GM12864 (cell line): Measurements from ENCODE around the gene CPE.

ENCODE experiments used
- DNase-seq: peaks from one replicate; pipeline ENCODE4 v3.0.0-alpha.2; 2011; ENCODE audit warnings: low read depth
- H3K4me3 ChIP-seq: 2 replicates; pipeline ENCODE4 v1.5.1; 2011; ENCODE audit warnings: mild to moderate bottlenecking, low read depth, low read length, control low read depth
- CTCF ChIP-seq: IDR thresholded peaks from 2 replicates; pipeline ENCODE4 v1.5.1; 2011; ENCODE audit warnings: low read depth, mild to moderate bottlenecking, moderate library complexity, low read length, control low read depth, inconsistent platforms; ENCODE audit errors: missing control alignments

Gene CPE

DNA sequence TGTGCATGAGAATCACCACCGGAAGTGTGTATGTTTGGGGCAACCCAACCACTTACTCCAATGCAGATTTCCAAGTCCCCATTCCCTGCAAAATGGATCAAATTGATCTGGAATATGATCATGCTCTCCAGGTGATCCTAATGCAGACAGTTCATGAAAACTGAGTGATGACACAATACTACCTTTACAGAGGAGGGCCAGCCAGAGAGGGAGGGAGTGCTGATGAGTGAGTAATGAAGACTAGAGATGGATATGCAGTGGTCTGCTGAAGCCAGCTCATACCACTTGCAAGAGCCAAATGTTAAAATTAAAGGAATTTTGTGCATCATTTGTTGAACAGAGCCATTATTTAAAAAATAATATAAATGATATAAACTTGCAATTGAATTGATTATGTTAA is 10.2 kb upstream of the CPE start:
- no peak for TF ChIP-seq CTCF
- DNase-seq, result no peak
- no peak overlapping the region for H3K4me3 ChIP-seq

DNA sequence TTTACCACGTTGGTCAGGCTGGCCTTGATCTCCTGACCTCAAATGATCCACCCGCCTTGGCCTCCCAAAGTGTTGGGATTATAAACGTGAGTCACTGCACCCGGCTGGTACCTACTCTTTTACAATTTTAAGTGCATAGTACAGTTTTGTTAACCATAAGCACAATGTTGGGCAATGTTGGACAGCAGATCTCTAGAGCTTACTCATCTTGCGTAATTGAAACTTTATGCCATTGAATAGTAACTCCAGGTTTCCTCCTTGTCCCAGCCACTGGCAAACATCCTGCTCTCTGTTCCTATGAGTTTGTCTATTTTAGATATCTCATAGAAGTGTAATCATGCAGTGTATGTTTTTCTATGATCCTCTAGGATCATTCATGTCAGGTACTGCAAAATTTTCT is 9.3 kb upstream of the CPE start:
- TF ChIP-seq CTCF, result no peak

GRCh38 chr4:165370530-165370929 is 8.3 kb upstream of the CPE start:
- no peak overlapping the region for H3K4me3 ChIP-seq
- no peak for DNase-seq
- no peak for TF ChIP-seq CTCF

More for the DNA sequence above, 9.3 kb upstream of the CPE start:
- no peak overlapping the region for H3K4me3 ChIP-seq
- DNase-seq, result no peak

- H3K4me3 ChIP-seq, result no peak overlapping the region
- DNase-seq, result no peak
- TF ChIP-seq CTCF, result no peak
These were observed 3.3 kb upstream of the CPE start for GRCh38 chr4:165375465-165375864.

DNA sequence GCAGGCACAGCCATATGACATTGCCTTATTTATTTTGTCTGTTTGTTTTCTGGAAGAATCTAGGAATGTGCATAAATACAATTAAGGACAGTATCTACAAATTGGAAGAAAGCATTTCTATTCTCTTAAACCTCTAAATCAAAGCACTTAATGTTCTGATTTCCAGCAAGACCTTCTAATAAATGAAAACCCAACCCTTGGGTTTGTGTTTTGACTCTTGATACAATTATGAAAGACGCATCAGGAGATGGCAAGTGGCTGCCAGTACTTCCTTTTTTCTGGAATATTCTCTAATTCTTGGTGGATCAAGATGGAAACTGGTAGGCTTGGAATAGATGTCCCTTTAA is 437 bp upstream of the CPE start:
- H3K4me3 ChIP-seq, result no peak overlapping the region
- DNase-seq, result no peak
- no peak for TF ChIP-seq CTCF

DNA sequence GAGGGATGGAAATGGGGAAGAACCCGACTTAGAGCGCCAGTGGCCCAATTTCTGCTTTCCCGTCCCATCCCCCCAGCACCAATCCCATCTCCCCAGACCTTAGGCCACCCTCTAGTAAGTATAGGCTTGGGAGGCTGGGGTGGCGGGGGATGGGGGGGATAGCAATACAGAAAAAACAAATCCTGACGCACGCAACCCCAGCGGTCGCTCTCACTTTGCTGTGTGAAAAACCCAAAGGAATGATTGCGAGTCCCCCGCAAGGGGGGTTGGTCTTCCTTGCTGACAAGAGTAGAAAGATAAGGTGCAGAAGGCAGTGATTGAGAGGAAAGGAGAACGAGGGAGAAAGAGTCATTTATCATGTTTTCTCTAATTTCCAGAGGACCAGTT is 863 bp downstream of the CPE start:
- TF ChIP-seq CTCF, result no peak

GRCh38 chr4:165380805-165381204 is 2.0 kb downstream of the CPE start:
- no peak for DNase-seq
- H3K4me3 ChIP-seq, result no peak overlapping the region
- no peak for TF ChIP-seq CTCF

More for the DNA sequence above, 863 bp downstream of the CPE start:
- DNase-seq, result no peak
- H3K4me3 ChIP-seq, result no peak overlapping the region
